Endothelial cell of hepatic sinusoid (primary cell): Measurements from ENCODE around the gene ME3.

Experiments
- in situ Hi-C: cut with HindIII; loops from 2 replicates; pipeline ENCODE4 v1.10.0; 2017; ENCODE audit warnings: low sequenced_read_pairs

The ME3 gene

GRCh38 chr11:86408845-86409244, 263.6 kb downstream of the ME3 start:
- in situ Hi-C loops = no loop called here

- in situ Hi-C loops = no loop called here
Measured at GRCh38 chr11:86403458-86403857, 269.0 kb downstream of the ME3 start.

- in situ Hi-C loops = no loop called here
Measured at GRCh38 chr11:86398106-86398505, 274.3 kb downstream of the ME3 start.

- in situ Hi-C loops = no loop called here
Measured at GRCh38 chr11:86397351-86397750, 275.1 kb downstream of the ME3 start.

- in situ Hi-C loops = no loop called here
Measured at GRCh38 chr11:86396396-86396795, 276.0 kb downstream of the ME3 start.

GRCh38 chr11:86395061-86395551, 277.3 kb downstream of the ME3 start:
- in situ Hi-C loops = no loop called here
